Left hindlimb (tissue), 1 donor: Measurements from ENCODE around the gene MIB1.

Experiments used
- DNase-seq: peaks from one replicate; pipeline ENCODE4 v3.0.0-alpha.2; 2018

The MIB1 gene

GRCh38 chr18:21820811-21821143 lies 80.2 kb downstream of the MIB1 start:
- DNase-seq, result no peak

DNA sequence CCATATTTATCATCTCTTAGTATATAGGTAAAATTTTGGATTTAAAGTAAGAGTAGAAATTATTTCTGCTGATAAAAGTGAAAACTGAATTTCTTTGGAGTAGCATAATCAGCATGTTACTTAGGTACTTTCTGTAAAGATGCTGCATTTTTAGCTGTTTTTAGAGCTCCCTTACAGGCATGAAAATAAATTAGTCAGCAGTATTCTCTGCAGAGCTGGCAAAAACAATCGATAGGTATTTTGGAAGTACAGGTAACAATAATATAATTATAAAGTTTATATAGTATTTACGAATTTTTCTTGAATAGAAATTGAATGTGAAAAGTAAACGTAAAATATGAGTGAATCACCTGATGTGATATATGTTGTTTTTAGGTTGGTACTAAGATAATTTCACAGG lies 83.3 kb downstream of the MIB1 start:
- no peak for DNase-seq

GRCh38 chr18:21826196-21826595 lies 85.6 kb downstream of the MIB1 start:
- DNase-seq, result no peak

GRCh38 chr18:21826641-21827302 lies 86.2 kb downstream of the MIB1 start:
- no peak for DNase-seq

DNA sequence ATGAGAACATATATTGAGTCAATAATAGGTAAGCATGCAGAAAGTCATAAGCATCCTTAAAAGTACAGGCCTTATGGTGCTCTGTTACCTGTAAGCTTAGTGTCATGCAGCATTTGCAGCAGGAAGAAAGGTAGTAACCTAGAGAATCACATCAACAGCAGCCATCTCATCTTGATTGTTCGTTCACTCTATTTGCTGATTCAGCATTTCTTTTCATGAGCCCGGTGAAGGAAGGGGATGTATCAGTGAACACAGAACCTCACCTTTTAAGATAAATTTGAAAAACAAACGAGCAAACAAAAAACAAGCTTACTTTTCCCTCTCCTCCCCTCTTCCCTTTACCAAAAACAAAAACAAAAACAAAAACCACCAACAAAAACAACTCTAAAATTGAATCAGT lies 89.9 kb downstream of the MIB1 start:
- DNase-seq, result no peak

DNA sequence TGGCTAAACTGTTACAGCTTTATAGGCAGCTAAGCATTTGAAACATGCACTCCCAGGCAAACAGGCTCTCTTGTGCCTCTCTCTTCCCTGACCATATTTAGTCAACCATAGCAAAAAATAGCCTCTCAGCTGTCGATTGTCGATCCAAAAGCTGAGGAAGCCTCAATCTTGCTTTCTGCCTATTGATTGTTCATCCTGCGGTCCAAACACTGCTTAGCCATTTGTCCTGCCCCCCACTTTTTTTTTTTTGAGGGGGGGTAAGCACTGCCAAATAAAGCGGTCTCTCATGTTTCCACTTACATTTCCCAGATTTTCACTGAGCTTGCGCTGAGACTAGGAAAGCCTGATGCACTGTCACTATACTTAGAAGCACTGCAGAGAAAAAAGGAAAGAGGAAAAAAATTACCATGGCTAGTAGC lies 90.8 kb downstream of the MIB1 start:
- DNase-seq, result peak; percentile 50

DNA sequence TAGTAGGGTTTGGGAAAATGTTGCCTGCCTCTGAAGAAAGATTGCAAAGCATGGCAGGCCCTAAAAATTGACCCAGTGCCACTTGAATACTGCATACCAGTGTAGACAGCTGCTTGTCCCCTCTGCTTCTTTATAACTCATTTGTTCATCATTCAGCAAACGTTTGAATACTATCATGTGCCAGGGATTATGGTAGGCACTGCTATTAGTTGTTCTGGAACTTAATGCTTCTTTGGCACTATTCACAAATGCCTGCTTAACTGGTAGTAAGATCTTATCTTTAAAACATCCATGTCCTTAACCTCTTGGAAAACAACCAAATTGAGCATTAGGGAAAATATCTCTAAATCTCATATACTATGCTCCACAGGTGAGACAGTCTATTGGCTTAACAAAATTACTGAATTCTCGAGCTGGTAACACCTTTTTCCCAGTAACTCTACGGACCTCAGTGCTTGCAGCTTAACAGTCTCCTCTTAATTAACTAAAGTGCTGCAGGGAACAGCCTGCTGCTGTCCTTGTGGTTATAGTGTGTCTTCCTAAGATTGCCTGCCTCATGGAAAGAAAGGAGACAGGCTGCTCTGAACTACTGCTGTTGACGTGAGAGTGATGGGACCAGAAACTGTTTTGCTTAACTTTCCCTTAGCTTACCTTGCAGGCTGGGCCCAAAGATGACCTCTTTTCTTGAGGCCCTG lies 93.2 kb downstream of the MIB1 start:
- no peak for DNase-seq

DNA sequence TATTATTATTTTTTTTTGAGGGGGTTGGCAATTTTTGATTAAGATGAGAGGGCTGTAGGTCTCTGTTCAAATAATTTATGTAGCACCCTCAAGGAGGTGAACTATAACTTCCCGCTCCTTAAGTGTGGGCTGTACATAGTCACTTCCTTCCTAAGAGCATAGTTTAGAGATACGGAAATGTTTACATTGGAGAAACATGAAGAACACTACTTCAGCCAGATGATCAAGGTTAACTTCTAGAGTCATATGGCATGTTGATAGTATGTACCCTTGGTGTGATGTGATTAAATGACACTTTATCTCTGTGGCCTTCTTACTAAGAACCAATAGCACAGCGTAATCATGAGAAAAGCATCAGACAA lies 93.7 kb downstream of the MIB1 start:
- DNase-seq, result no peak

DNA sequence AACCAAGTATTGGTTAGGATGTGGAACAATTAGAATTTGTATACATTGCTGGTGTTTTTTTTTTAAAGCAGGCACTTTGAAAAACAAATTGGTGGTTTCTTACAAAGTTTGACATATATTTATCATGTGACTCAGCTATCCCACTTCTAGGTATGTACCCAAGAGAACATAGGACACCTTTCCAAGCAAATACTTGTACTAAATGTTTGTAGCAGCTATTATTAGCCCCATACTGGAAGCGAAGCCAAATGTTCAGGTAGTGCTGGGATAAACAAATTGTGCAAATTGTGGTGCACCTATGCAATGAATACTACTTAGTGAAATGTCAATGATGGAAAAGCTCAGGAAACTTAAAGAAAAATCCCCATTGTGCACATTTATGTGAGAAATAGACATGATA lies 101.0 kb downstream of the MIB1 start:
- DNase-seq, result no peak

DNA sequence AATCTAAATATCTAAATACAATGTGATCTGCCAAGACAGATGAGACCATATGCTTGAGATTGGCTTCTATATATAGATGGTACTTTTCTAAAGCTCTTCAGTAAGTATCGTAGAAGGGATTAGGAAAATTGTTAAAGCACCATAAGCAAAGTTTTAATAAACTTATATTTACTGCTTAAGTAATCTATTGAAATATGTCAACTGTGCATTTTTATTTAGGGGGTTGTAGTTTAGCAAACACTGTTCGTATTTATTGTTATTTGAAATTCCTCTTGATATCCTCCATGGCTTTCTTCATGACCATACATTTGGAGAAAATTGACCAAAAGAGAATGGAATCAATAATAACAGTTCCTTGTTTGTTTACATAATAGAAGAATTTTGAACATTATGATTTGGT lies 102.7 kb downstream of the MIB1 start:
- no peak for DNase-seq

DNA sequence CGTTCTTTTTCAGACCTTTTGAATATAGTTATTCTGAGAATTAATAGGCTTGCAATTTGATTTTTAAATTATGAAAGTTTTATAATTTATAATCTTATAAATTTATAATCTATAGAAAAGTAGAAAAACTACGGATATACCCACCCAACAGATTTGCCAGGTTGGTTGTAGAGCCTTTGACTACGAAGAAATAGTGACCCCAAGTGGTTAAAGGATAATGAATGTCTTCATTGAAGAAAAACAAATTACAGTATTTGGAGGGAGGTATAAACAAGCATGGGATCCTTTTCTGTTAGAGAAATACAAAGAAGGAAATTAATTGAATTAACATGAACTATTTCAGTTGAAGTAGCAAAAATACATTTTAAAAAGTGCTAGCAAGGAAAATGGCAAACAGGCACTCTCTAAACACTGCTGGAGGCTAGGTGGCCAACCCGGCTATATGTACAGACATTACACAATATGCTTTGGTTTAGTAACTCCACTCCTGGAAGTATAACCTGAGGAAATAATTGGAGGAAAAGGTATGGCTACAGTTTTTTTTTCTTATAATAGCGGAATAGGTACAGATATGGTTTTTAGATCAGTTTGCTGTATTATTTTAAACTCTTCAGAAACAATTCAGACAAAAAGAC lies 110.9 kb downstream of the MIB1 start:
- DNase-seq, result no peak

- no peak for DNase-seq
These were observed 112.4 kb downstream of the MIB1 start for GRCh38 chr18:21853016-21853415.

GRCh38 chr18:21853775-21854552 lies 113.4 kb downstream of the MIB1 start:
- DNase-seq, result no peak

- DNase-seq, result no peak
These were observed 114.8 kb downstream of the MIB1 start for GRCh38 chr18:21855432-21855831.

DNA sequence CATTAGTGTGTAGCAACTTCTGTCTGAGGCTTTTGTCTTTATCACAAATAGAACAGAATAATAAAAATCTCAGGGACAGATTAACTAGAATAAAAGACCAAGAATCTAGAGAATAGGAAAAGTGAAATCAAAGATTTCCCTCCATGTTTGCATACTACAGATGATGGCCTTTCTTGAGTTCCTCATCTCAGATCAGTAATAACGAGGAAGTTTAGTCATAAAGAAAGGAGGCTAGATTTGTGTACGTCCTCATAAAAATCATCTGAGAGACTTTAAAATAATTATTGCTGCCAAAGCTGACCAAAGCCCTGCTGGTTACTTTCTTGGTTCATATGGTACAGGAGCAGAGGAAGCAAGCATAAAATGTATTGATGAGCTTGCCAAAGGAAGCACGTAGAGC lies 117.3 kb downstream of the MIB1 start:
- DNase-seq, result no peak

GRCh38 chr18:21858544-21858943 lies 118.0 kb downstream of the MIB1 start:
- no peak for DNase-seq

- DNase-seq, result no peak
These were observed 123.8 kb downstream of the MIB1 start for GRCh38 chr18:21864386-21864785.

DNA sequence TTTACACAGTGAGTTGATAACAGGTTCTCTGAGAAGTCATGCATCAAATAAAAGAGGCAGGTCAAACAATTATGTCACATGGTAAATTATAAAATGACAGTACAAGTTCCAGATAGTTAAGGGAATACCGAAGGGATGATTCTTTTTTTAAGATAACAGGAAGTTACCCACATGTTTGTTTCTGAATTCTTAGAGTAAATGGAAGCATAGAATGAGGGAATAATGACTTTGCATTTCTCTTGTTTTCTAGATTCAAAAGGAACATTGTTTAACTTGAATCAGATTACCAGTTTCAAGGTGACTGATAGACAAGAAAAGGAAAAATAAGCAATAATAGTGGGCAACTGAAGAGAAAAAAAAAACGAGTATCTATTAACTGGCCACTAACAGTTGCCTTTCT lies 124.5 kb downstream of the MIB1 start:
- no peak for DNase-seq

DNA sequence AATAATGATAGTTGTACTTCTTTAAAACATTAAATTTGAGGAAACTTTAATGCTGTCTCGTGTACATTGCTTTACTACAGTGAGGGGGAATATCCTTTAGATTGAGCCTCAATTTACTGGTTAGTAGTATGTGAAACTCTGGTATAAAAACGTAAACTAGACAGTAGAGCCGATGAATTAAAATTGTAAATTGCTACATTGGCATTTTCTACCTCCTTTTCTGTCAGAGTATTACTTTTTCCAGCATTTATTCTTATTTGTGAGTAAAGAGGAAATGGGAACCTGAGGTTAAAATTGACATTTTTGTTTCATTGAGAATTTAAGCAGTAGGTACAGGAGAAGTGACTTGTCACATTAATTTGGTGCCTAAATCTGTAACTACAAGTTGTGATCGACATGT lies 128.2 kb downstream of the MIB1 start:
- DNase-seq, result no peak

- no peak for DNase-seq
These were observed 149.0 kb downstream of the MIB1 start for GRCh38 chr18:21889570-21889969.

- no peak for DNase-seq
These were observed 154.2 kb downstream of the MIB1 start for GRCh38 chr18:21894619-21895367.

DNA sequence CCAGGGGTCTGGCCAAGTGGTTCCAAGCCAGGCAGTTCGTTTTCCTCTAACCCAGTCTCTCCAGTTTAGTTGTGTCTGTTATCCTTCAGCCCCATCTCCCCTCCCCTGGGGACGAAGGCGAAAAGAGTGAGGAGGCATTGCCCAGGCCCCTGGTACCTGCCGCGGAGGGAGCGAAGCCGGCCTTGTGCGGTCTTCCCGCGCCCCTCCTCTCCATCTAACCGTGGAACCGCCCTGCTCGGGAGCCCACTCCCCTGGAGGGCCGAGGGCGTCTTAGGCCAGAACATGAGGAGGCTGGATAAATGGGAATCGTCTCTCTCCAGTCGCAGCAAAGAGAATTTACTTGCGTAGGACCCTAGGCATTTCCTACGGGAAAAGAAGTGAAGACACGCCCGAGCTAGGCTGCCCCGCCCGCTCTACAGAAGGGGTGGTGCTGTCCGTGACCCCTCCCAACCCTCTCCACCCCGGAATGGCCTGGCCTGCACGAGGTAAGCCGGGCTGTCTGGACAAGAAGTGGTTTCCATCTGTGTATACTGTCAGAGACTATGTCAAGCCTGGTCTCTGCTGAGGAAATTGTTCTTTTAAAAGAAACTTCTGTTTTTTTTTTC lies 156.2 kb downstream of the MIB1 start:
- DNase-seq, result no peak

DNA sequence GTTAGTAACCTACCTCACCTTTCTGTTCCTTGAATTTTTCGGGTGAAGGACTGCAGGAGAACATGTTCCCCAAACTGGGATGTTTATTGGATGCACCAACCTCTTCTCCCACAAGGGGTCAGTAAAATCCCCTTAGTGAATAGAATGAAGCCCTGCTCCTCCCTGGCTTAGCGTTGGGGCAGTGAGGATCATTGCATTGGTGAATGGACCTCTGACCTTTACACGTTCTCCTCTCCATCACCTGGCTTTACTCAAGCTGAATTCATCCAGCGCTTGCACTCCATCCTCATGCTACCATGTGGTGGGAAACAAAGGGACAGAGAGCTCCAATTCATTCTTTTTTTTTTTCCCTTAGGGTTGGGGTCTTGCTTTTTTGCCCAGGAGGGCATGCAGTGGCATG lies 157.2 kb downstream of the MIB1 start:
- DNase-seq, result no peak
